Ramos (cell line): ENCODE data around the gene USP37.

Source experiments
- in situ Hi-C: fragments of 300-500 bp; cut with MboI; formaldehyde crosslinking; loops from one replicate; pipeline ENCODE4 v1.14.3; 2022; ENCODE audit warnings: low sequenced_read_pairs; ENCODE audit not compliant: unreplicated experiment

The USP37 gene, protein sequence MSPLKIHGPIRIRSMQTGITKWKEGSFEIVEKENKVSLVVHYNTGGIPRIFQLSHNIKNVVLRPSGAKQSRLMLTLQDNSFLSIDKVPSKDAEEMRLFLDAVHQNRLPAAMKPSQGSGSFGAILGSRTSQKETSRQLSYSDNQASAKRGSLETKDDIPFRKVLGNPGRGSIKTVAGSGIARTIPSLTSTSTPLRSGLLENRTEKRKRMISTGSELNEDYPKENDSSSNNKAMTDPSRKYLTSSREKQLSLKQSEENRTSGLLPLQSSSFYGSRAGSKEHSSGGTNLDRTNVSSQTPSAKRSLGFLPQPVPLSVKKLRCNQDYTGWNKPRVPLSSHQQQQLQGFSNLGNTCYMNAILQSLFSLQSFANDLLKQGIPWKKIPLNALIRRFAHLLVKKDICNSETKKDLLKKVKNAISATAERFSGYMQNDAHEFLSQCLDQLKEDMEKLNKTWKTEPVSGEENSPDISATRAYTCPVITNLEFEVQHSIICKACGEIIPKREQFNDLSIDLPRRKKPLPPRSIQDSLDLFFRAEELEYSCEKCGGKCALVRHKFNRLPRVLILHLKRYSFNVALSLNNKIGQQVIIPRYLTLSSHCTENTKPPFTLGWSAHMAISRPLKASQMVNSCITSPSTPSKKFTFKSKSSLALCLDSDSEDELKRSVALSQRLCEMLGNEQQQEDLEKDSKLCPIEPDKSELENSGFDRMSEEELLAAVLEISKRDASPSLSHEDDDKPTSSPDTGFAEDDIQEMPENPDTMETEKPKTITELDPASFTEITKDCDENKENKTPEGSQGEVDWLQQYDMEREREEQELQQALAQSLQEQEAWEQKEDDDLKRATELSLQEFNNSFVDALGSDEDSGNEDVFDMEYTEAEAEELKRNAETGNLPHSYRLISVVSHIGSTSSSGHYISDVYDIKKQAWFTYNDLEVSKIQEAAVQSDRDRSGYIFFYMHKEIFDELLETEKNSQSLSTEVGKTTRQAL

GRCh38 chr2:218568190-218569037 is at the start of gene USP37, which contains the start of gene CNOT9:
TSS of gene USP37 (minus strand) at chr2:218568351. CDS start at chr2:218558653, 9,698 bp downstream.
TSS of gene CNOT9 (plus strand) at chr2:218568839. CDS start at chr2:218568955, 116 bp downstream.
- in situ Hi-C loops: no loop called here

DNA sequence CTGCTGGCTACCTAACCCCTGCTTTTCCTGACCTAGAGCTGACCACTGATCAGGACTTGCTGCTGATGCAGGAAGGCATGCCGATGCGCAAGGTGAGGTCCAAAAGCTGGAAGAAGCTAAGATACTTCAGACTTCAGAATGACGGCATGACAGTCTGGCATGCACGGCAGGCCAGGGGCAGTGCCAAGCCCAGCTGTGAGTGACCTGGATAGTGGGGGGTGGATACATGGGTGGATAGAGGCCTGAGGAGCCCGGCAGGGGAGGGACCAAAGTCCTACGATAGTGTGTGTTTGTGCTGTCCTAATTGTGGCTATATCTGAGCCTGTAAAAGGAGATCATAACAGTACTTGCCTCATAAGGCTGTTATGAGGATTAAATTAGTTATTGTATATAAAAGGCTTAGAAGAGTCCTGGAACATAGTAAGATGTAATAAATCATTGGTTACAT is 47.7 kb upstream of the USP37 start:
- in situ Hi-C loops: no loop called here

- in situ Hi-C loops: no loop called here
Observed at GRCh38 chr2:218607436-218608115, 39.4 kb upstream of the USP37 start, which contains the start of gene PLCD4. TSS of gene PLCD4 (plus strand) at chr2:218607899. CDS start at chr2:218615740, 7,841 bp downstream.

DNA sequence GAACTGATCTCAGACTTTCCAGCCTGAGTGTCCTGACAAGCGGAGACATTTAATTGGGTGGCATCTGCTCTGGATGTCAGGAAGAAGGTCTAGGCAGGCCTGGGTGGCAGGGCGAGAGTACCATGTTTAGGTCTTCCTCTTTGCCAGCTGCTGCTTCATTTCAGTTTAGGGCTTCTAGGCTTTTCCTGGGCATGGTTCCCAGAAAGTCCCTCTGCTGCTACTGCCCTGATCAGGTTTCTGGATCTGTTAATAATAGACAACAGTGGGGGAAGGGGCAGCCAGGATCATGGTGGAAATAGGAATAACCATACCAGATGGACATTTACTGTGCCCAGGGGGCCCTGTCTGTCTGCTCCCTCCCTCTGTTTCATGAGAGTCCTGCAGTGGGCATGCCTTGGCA is 37.3 kb upstream of the USP37 start:
- in situ Hi-C loops: no loop called here

DNA sequence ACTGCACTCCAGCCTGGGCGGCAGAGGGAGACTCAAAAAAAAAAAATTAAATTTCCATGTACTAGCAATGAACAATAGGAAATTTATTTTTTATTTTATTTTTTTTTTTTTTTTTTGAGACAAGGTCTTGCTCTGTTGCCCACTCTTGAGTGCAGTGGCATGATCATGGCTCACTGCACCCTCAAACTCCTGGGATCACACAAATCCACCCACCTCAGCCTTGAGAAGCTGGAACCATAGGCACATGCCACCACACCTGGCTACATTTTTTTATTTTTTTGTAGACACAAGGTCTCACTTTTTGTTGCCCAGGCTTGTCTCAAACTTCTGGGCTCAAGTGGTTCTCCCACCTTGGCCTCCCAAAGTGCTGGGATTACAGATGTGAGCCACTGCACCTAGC is 17.4 kb upstream of the USP37 start:
- in situ Hi-C loops: no loop called here

- in situ Hi-C loops: no loop called here
Observed at GRCh38 chr2:218583983-218584850, 16.1 kb upstream of the USP37 start.

- in situ Hi-C loops: no loop called here
Observed at GRCh38 chr2:218582076-218582475, 13.9 kb upstream of the USP37 start.

GRCh38 chr2:218578272-218578877 is 10.2 kb upstream of the USP37 start:
- in situ Hi-C loops: no loop called here

GRCh38 chr2:218577482-218578220 is 9.5 kb upstream of the USP37 start:
- in situ Hi-C loops: no loop called here

DNA sequence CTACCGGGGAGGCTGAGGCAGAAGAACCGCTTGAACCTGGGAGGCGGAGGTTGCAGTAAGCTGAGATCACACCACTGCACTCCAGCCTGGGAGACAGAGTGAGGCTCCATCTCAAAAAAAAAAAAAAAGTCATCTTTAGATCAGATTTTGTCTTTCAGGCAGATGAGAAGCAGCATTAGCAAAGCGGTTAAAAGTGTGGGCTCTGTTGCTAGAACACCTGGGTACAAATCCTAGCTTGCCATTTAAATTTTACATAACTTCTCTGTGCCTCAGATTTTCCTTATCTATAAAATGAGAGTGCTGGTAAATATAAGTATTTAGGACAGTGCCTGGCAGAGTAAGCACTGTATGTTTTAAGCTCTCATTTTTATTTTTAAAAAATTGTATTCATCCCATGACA is 8.7 kb upstream of the USP37 start:
- in situ Hi-C loops: no loop called here

DNA sequence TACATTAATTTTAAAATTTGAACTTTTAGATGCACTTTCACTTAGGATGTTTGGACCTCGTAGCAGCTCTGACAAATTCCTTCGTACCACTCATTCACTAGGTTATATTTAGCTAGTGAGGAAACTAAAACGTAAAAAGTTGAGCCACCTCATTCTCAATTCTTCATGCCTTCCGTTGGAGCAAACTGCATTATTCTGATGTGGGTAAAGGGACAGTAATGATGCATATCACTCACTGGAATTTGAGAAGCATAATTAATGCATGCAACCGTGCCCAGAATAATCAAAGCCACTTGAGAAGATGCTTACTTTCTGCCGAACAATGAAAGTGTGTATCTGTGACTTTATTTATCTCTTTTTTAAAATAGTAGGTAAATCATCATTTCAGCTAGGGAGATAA is 2.7 kb upstream of the USP37 start:
- in situ Hi-C loops: no loop called here

DNA sequence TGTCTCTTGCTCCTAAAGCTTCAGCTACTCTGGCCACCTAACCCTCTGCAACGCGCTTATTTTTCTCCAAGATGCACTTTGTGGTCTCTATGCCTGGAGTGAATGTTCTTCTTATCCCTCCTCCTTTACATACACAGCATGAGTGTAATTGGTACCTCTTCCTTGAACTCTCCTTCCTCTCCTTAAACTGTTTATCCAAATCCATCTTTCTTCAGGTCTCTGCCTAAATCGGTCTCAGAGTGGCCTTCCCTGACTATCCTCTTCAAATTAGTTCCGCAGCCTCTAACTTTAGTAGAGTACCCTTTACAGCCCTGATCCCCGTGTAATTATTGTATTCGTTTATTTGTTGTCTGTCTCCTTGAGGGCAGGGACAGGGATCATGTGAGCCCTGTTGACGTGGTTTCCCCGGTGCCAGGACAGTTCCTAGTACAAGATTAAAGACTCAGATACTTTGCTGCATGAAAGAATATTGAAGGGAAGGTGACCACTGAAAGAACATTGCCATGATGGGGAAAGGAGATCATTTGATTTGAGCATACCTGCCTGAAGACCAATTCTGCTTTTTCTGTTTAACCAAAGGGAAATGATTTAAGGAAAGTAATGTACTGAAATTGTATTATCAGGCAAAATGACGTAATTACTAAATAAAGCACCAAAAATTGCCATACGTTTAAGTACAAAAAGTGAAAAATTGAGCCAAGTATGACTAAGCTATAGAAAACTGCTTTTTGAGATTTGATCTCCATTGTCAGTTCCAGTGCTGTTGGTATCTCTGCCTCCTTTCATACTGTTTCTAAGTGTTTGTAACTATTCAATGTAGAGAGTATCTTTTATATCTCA is 1.7 kb upstream of the USP37 start:
- in situ Hi-C loops: no loop called here

DNA sequence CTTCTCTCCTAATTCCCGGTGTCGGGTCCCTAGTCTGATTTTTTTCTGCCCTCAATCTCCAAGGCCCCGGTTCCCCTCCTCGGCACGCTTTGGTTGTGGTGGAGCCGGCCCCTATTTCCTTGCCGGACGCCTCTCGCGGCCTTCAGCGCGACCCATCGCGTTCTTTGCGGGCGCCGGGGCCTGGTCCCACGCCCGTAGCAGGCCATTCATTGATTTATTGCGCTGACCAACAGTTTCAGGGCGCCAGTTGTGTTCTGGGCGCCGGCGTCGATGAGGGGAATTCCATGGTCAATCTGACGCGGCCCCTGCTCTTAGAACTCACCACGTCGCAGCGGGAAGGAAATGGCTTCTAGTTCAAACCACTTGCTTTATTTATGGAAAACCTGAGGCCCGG is 884 bp upstream of the USP37 start:
- in situ Hi-C loops: no loop called here

DNA sequence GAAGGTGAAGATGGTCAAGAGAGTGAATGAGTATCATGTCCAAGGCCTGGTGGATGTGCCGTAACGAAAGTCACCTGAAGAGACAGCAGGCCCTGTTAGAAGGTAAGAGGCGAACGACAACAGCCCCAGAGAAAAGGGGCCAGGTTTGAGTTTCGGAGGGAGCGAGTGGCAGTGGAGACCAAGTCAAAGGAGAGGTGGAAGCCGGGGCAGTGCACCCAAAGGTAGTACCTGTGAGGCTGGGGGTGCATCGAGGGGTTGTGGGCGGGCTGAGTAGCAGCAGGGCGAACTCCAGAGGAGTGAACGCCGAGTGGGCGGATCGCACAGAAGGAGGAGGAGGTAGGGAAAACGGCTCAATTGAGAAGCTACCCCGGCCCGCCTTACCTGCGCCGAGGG is 358 bp downstream of the USP37 start:
- in situ Hi-C loops: no loop called here

DNA sequence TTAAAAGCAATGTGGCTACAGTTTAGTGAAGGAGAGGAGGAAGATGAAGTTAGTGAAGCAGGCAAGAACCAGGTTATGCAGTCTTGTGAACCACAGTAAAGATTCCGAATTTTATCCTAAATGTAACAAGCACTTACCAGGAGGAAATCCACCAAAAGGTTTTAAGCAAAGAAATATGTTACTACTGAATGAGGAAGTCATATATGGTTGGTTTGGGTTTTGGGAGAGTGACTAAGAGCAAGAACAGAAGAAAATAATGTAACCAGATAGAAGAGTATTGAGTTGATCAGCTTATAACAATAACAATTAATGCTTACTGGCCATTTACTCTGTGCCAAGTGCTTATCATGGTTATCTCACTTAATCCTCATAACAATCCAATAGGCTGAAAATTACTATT is 1.9 kb downstream of the USP37 start:
- in situ Hi-C loops: no loop called here

DNA sequence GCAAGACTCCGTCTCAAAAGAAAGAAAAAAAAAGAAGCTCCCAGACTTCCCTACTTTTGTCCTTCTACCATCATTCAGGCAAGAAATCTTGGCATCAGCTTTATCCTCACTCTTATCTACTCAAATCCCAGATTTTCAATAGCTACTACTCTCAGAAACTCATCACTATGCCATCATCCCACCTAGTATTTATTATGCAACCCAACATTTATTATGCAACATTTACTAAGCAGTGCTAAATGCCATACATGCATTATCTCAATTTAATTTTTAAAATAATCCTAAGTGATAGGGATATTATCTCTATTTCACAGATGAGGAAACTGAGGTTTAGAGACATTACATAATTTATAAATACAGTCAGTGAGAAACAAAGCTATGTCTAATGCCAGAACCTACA is 4.1 kb downstream of the USP37 start:
- in situ Hi-C loops: no loop called here

- in situ Hi-C loops: no loop called here
Observed at GRCh38 chr2:218558986-218559385, 9.2 kb downstream of the USP37 start.
